ENCODE results near the gene AKT2.

AKT2 gene

GRCh38 chr19:40255619-40256166 lies 29.5 kb downstream of the AKT2 start:
- DNase-seq (ENCODE audit: low read depth in 2 of 3, low spot score in 2 of 3), result no peak

GRCh38 chr19:40254714-40255418 lies 30.3 kb downstream of the AKT2 start:
- no peak for DNase-seq (ENCODE audit: low read depth in 2 of 3, low spot score in 2 of 3)

- DNase-seq (ENCODE audit: low read depth in 2 of 3, low spot score in 2 of 3), result no peak
These were observed 31.5 kb downstream of the AKT2 start for GRCh38 chr19:40253611-40254092.

GRCh38 chr19:40252395-40252794 lies 32.8 kb downstream of the AKT2 start:
- DNase-seq (ENCODE audit: low read depth in 2 of 3, low spot score in 2 of 3), result no peak

GRCh38 chr19:40251991-40252390 lies 33.2 kb downstream of the AKT2 start:
- DNase-seq (ENCODE audit: low read depth in 2 of 3, low spot score in 2 of 3), result no peak

- DNase-seq (ENCODE audit: low read depth in 2 of 3, low spot score in 2 of 3), result no peak
These were observed 33.9 kb downstream of the AKT2 start for GRCh38 chr19:40251244-40251643.

GRCh38 chr19:40249781-40250180 lies 35.4 kb downstream of the AKT2 start:
- DNase-seq (ENCODE audit: low read depth in 2 of 3, low spot score in 2 of 3), result no peak

- DNase-seq (ENCODE audit: low read depth in 2 of 3, low spot score in 2 of 3), result no peak
These were observed 35.9 kb downstream of the AKT2 start for GRCh38 chr19:40249201-40249600.

GRCh38 chr19:40247735-40248262 lies 37.3 kb downstream of the AKT2 start:
- DNase-seq (ENCODE audit: low read depth in 2 of 3, low spot score in 2 of 3), result no peak

GRCh38 chr19:40247178-40247577 lies 38.0 kb downstream of the AKT2 start:
- no peak for DNase-seq (ENCODE audit: low read depth in 2 of 3, low spot score in 2 of 3)

GRCh38 chr19:40246292-40247073 lies 38.7 kb downstream of the AKT2 start:
- no peak for DNase-seq (ENCODE audit: low read depth in 2 of 3, low spot score in 2 of 3)

GRCh38 chr19:40245506-40246128 lies 39.5 kb downstream of the AKT2 start:
- no peak for DNase-seq (ENCODE audit: low read depth in 2 of 3, low spot score in 2 of 3)

- no peak for DNase-seq (ENCODE audit: low read depth in 2 of 3, low spot score in 2 of 3)
These were observed 40.4 kb downstream of the AKT2 start for GRCh38 chr19:40244579-40245317.

- DNase-seq (ENCODE audit: low read depth in 2 of 3, low spot score in 2 of 3), result no peak
These were observed 42.0 kb downstream of the AKT2 start for GRCh38 chr19:40243181-40243580.

GRCh38 chr19:40242480-40242879 lies 42.7 kb downstream of the AKT2 start:
- no peak for DNase-seq (ENCODE audit: low read depth in 2 of 3, low spot score in 2 of 3)

- no peak for DNase-seq (ENCODE audit: low read depth in 2 of 3, low spot score in 2 of 3)
These were observed 43.2 kb downstream of the AKT2 start for GRCh38 chr19:40241809-40242384.

GRCh38 chr19:40241125-40241808 lies 43.9 kb downstream of the AKT2 start:
- DNase-seq (ENCODE audit: low read depth in 2 of 3, low spot score in 2 of 3), result no peak

- DNase-seq (ENCODE audit: low read depth in 2 of 3, low spot score in 2 of 3), result no peak
These were observed 44.8 kb downstream of the AKT2 start for GRCh38 chr19:40240332-40240731.

- DNase-seq (ENCODE audit: low read depth in 2 of 3, low spot score in 2 of 3), result no peak
These were observed 45.5 kb downstream of the AKT2 start for GRCh38 chr19:40239415-40240226.
